Inferior parietal cortex (tissue), 1 donor: ENCODE data around the gene SHISA7.
A peak's percentile ranks its signal among the peaks of the same experiment; 100 is the strongest.

Experiments used
- DNase-seq: peaks from one replicate; pipeline ENCODE4 v3.0.0-alpha.2; 2016; ENCODE audit errors: extremely low spot score

SHISA7 gene

DNA sequence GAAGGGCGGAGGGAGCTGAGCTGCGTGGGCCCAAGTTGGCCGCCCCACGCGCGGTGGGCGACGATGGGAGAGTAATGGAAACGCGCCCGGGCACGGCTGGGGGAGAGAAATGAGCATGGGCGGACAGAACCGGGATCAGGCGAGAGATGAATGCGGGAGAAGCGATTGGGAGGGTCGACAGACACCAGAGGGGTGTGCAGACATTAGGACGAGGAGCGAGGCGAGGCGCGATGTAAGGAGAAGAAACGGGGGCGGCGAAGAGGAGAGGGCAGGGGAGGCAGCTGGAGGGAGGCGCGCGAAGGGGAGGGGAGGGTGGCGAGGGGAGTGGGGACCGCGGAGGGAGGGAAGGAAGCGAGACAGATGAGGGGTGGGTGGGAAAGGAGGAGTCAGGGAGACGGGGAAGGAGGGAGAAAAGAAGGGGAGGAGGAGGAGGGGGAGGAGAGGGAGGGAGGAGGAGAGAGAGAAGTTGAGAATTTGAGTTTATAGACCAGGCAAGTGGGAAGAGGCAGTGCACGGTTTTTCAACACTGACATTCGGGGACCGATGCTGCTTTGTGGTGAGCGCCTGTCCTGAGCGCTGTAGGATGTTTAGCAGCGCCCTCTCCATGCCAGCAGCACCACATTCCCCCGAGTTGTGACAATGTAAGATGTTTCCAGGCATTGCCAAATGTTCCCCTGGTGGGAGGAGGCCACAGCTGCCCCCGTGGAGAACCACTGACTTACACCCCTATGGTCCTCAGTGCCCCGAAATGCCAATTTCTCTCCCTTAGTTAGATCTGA is at the start of gene SHISA7:
TSS of gene SHISA7 (minus strand) at position 256 of the 779 bp plus-strand sequence. CDS start 437 bp downstream, outside the sequence.
- DNase-seq, result peak; percentile 56

DNA sequence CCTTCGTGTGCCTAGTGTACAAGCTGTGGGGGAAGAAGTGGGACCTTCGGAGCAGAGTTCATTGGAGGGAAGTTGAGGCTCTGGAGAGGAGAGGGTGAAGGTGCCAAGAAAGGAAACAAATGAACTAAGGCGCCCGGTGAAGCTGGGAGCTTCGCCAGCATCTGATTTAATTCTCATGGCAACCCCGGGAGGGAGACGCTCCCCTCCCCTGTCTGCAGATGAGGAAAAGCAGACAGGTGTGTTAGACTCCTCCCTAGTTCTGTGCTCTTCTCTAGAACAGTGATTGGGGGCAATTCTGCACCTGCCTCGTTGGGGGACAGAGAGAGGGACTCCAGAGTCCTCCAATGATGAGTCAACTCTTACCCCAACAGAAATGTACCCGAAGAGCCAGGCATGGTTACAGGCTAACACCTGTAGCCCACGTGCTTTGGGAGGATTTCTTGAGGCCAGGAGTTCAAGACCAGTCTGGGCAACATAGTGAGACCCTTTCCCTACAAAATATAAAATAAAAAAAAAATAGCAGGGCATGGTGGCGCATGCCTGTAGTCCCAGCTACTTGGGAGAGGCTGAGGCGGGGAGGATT is 49.4 kb upstream of the SHISA7 start:
- no peak for DNase-seq

DNA sequence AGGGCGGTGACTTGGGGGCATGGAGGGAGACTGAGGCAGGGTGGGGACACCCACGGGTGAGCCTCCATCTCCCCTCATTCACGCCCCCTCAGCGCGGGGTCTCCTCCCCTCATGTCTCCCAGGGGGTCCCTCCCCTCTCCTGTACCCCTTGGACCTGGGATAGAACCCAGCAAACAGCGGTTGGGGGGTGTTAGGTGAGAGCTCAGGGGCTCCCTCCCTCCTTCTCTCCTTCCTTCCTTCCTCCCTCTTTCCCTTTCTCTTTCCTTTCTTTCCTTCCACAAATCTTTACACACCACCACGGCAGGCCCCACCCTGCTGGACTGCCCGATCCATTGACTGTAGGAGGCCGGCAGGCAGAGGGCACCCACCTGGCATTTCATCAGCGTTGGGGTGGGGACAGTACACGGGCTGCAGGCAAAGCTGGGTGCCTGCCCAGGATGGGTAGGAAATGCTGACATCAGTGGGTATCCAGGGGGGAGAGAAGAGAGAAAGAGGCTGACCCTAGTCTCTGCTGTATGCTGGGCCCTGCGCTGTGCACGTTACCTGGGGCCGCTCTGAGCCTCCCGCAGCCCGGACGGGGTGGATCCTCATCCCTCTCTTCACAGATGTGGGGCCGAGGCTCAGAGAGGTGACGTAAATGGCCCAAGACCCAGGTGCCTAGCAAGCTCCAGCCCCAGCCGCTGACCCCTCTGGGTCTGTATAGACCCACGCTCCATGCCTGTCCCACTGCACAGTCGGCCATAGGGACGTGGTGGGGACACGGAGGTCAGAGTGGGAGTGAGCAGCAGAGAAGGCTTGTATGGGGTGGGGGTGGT is 48.7 kb upstream of the SHISA7 start:
- DNase-seq, result no peak

DNA sequence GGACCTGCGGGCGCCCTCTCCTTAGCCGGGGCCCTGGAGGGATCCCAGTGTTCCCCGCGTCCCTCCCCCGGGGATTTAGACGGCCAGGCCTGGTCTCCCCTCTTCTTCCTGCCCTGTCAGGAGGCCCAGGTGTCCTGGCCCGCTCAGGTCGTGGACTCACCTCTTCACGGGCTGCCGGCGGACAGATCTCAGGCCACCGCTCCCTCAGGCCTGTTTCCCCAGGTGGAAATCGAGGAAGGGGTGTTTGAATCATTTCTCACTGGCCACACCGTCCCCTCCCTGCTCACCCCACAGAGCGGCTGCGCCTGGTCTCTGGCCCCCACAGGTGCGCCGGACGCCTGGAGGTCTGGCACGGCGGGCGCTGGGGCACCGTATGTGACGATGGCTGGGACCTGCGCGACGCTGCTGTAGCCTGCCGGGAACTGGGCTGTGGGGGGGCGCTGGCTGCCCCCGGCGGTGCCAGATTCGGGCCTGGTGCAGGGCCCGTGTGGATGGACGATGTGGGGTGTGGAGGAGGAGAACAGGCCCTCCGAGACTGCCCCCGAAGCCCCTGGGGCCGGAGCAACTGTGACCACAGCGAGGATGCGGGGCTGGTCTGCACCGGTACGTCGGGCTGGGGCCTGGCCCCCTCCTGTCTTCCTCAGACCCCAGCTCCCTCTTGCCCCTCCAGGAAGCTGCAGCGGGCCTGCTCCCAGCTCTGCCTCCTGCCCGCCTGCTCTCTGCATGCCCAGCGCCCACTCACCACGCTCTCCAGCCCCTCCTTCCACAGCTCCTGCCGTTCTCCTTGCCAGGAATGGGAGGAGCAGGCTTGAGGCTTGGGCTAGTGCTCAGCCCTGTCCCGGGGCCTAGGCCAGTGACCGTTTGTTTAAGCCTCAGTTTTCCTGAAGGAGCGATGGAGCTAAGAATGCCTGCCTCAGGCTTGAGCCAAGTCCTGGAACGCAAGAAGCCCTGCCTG is 47.7 kb upstream of the SHISA7 start:
- no peak for DNase-seq

DNA sequence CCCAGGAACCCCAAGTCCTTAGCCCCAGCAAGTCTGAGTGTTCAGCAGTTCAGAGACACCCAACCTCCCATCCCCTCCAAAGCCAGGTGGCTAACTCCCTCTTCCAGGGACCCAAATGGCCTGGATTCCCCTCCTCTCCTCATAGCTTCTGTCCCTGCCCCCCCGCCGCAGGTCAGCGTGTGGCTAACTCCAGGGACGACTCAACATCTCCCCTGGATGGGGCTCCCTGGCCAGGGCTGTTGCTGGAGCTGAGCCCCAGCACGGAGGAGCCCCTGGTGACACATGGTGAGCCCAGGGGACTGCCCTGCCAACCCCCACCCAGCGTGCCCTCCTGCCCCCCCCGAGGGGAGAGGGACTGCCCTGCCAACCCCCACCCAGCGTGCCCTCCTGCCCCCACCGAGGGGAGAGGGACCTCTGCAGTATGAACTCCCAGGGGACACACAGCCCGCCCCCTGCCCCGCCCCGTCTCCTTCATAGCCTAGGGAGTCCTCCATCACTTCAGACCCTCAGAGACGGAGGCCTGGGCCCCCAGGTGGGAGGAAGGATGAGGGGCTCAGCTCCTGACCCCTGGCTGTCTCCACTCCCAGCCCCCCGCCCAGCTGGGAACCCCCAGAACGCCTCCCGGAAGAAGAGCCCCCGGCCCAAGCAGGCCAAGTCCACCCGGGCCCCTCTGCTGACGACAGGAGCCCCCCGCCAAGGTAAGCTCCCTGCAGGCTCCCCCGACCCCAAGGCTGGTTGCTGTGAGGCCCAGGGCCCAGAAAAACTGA is 46.8 kb upstream of the SHISA7 start:
- DNase-seq, result no peak

DNA sequence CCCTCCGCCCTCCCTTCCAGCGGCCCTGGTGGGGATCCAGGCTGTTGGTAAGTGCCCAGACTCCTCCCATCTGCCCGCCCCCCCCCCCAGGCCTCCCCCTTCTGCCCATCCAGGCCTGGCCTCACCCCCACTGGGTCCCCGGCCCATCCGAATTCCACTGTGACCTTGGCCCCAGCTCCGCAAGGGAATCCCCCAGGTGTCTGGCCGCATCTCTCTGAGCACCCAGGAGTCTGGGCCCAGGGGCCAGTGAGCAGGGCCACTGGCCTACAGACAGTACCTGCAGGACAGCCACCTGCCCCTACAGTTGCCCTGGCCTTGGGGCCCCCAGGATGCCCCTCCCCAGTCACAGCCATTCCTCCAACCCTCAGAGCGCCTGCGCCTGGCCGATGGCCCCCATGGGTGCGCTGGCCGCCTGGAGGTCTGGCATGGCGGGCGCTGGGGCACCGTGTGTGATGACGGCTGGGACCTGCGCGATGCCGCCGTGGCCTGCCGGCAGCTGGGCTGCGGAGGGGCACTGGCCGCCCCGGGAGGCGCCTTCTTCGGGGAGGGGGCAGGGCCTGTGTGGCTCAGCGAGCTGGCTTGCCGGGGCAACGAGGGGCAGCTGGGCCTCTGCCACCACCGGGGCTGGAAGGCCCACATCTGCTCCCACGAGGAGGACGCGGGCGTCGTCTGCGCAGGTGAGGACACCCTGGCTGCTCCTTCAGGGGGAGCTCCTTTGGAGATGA is 46.0 kb upstream of the SHISA7 start:
- no peak for DNase-seq

DNA sequence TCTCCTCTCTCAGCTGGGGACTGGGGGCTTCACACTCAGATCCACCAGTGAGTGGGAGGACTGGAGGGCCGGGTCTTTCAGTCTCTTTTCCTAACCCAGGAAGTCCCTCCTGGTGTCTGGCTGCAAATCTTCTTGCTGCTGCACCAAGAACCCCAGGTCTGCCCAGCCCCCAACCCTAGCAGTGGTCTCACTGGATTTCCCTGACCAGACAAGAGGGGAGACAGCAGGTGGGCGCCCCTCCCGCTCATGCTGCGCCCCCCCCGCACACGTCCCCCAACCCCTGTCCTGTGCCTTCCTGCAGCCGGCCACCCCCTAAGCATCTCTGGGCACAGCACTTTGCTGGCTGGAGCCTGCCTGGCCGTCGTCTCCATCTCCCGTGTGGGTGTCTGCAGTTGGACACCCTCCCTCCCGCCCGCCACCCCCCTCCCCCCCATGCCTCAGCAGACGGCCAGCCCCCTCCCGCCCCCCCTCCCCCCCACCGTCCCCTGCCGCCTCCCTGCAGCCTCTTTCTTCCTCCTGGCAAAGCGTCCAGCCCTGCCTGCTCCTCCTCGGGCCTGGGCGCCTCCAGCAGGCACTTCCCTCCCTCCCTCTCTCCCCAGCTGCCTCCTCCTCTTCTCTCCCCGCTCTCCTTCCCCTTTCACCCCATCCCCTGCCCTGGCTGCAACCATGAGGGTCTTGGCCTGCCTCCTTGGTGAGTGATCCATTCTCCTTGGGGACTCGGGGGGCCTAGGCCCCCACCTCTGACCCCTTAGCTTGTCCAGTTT is 45.0 kb upstream of the SHISA7 start, which contains the start of gene SSC5D:
TSS of gene SSC5D (plus strand) at position 513 of the 764 bp plus-strand sequence. CDS start at position 667, 154 bp downstream.
- no peak for DNase-seq

DNA sequence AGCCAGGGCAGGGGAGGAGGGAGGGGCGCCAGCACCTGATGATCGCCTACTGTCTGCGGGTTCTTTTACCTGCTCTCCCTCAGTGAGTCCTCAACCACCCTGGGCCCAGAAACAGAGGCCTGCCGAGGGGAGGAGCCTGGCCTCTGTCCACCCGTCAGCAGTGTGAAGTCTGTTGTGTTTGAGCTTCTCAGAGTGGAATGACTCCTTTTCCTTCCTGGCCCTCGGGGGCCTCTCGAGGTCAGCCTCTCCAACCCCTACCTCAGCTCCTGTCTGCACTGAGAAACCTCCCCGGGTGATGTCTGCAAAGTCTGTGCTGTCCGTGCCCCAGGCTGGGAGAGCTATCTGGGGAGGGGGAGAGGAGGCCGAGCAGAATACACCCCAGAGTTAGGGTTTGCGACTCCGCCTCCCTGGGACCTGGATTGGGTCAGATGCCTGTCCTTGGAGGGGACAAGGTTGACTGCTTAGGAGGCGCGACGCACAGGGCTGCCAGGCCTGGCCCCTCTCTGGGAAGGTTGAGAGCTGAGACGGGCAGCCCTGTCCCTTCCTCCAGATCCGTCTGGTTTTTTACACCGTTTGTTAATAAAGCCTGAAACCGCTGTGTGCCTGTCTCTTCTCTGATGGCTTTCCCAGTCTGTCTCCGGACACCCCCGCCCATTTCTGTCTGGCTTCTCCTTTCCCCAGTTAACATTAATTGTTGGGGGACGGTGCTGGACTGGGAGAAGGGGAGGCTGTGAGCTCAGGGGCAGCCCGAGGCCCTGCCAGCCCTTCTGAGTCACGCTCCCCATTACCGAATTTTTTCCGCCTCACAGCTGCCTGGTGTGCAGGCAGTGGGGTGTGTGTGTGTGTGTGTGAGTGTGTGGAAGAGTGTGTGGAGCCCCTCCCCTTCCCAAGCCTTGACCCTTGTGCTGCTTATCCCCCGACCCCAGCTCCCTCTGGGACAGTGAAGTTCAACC is 44.1 kb upstream of the SHISA7 start:
- DNase-seq, result no peak

DNA sequence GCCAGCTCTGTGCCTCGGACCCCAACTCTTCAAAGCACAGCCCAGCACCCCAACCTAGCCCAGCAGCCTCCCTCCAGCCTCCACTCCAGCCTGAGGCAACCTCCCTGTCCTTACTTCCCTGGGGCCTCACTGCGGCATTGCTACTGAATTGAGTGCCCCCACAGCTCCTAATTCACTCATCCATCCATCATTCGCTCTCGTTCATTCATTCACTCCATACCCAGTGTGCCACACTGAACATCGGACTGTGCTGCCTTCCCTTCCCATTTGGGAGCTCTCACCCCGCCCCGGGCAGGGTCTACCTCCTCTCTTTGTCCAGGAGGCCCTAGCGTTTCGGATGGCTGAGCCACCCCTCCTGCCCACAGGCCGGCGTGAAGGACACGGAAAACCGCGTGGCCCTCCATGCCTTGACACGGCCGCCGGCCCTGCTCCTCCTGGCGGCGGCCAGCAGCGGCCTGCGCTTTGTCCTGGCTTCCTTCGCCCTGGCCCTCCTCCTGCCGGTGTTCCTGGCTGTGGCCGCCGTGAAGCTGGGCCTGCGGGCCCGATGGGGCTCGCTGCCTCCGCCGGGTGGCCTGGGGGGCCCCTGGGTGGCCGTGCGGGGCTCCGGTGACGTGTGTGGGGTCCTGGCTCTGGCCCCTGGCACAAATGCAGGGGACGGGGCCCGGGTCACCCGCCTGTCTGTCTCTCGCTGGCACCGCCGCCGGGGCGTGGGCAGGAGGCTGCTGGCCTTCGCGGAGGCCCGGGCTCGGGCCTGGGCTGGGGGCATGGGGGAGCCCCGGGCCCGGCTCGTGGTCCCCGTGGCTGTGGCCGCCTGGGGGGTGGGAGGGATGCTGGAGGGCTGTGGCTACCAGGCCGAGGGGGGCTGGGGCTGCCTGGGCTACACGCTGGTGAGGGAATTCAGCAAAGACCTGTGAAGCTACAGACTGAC is 43.2 kb upstream of the SHISA7 start:
- no peak for DNase-seq

DNA sequence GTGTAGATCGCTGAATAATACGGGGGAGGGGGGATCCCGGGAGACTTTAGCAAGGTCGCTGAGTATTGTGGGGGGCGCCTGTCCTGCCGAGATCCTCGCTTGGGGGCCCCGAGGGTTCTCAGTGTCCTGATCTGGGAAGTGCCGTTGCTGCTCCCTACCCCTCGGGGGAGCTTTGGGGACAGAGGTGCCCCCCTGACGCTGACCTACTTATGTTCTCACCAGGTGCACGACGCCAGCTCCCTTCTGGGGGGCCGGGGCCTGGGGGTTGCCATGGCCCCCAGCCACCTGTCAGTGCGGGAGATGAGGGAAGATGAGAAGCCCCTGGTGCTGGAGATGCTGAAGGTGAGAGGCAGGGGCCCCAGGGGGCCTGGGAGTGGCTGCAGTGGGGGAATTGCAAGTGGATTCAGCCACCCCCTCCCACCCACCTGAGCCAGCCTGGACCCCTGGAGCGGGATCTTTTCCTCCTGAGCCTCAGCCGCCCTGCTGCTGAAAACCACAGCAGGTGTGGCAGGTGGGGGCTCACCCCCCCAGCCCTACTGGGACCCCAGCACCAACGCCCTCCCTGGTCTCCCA is 42.4 kb upstream of the SHISA7 start:
- DNase-seq, result no peak

DNA sequence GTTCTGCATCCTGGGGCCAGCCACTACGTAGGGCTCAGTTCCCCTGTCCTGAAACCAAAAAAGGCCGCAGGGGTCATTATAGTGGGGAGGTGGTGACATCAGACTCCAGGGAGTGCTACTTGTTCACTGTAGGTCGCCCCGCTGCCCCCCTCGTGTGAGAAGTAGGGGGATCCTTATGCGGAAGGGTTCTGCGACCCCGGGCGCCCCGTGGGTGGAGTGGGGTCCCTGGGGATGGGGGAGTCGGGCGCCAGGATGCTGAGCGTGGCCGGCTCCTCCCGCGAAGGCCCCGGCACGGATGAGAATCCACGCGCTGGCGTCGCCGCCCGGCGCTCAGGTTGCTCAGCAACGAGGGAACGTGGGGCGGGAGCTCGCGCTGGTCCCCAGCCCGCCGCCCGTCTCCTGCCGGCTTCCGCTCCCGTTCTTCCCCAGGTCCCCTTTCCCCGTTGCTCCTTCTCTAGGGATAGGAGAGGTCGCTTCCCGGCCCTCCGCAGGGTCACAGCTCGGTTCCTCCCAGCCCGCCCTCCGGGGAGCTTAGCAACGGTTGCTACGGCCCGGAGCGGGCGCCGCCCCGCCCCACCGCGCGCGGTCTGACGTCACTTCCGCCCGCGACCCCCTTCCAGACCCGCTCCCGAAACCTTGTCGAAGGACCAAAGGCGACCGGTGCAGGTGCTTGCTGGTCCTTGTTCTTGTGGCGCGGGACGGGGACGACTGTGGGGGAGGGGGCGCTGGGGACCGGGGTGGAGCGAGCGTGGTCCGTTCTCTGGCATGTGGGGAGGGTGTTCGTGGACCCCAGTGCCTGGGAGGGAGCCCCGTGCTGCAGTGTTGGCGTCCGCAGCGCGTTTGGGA is 41.7 kb upstream of the SHISA7 start, which contains the start of gene NAT14:
TSS of gene NAT14 (plus strand) at position 596 of the 846 bp plus-strand sequence. CDS start 521 bp downstream, outside the sequence.
- DNase-seq, result peak; percentile 42

DNA sequence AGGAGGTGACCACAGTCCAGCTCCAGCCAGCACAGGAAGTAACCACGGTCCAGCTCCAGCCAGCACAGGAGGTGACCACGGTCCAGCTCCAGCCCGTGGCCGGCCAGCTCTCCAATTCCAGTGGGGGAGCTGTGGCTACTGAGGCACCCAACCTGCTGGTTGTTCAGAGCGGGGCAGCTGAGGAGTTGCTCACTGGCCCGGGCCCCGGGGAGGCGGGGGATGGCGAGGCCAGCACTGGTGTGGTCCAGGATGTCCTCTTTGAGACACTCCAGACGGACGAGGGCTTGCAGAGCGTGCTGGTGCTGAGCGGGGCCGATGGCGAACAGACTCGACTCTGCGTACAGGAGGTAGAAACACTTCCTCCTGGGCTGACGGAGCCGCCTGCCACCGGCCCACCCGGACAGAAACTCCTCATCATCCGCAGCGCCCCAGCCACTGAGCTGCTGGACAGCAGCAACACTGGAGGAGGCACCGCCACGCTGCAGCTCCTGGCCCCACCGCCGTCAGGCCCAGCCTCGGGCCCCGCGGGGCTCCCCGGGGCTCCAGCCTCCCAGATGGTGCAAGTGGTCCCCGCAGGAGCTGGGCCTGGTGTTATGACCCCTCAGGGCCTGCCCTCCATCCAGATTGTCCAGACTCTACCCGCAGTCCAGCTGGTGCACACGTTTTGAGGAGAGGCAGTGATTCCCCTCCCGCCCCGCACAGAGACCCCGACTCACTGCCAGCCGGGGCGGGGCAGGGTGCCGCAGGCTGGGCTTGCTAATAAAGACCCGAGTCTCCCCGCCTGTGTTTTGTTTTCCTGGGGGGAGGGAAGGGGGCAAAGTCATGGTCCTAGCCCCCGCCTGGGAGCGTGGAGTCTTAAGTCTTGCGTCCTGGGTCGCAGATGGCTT is 40.8 kb upstream of the SHISA7 start:
- DNase-seq, result no peak

DNA sequence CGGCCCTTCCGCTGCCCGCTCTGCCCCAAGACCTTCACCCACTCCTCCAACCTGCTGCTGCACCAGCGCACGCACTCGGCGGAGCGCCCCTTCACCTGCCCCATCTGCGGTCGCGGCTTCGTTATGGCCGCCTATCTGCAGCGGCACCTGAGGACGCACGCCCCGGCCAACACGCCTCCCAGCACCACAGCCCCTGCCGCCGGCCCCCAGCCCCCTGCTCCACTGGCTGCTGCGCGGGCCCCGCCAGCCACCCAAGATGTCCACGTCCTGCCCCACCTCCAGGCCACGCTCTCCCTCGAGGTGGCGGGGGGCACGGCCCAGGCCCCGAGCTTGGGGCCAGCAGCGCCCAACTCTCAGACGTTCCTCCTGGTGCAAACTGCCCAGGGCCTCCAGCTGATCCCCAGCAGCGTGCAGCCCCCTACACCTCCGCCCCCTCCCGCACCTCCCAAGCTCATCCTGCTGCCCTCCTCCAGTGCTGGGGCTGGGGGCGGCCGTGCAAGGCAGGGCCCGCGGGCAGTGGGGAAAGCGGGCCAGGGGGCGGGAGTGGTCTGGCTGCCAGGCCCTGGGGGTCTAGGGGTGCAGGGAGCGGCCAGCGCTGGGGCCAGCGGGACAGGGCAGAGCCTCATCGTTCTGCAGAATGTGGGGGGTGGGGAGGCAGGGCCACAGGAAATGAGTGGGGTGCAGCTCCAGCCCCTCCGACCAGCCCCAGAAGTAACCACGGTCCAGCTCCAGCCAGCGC is 40.0 kb upstream of the SHISA7 start:
- DNase-seq, result no peak
